ENCODE measurements around the gene PRKD1.

The PRKD1 gene

DNA sequence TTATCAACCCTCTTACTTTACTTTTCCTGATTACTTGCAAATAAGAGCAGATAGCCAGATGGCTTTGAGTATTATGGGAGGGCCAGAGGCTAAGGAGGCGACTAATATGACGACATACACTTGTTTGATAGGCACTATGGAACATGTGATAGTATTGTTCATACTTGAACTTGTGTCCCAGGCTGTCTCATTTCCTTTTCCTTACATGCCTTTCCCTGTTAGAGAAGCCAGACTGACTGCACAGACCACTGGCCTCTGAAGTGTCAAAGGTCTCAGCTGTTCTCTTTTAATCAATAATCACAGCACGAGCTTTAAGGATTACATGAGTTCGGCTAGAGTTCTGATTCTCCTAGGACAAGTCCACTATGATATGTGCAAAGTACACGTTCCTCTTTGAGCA, 326.0 kb downstream of the PRKD1 start:
- Histone ChIP-seq H3K9me3 (ENCODE audit: insufficient read depth, low read length, severe bottlenecking) (no peaks in the 10 kb centered on the region), H3K9ac (ENCODE audit: low read depth, low read length) (no peak overlapping the region), H3K4me1 (ENCODE audit: insufficient read depth, low read length) (no peaks in the 10 kb centered on the region), H3K4me3 (ENCODE audit: low read depth in 1 of 2, low read length in 2 of 2) (no peak overlapping the region), H4K20me1 (ENCODE audit: insufficient read depth, low read length) (no peaks in the 10 kb centered on the region), H2AFZ (ENCODE audit: low read depth, low read length) (no peak overlapping the region), H3K4me2 (ENCODE audit: insufficient read depth, low read length) (no peak overlapping the region), H3K27me3 (ENCODE audit: insufficient read depth, low read length, poor library complexity) (no peaks in the 10 kb centered on the region), H3K79me2 (ENCODE audit: insufficient read depth, low read length) (no peaks in the 10 kb centered on the region), H3K27ac (ENCODE audit: low read length) (no peak overlapping the region), H3K36me3 (ENCODE audit: insufficient read depth, low read length) (no peaks in the 10 kb centered on the region)
- DNase-seq = no peak
- TF ChIP-seq, protein P1, sequence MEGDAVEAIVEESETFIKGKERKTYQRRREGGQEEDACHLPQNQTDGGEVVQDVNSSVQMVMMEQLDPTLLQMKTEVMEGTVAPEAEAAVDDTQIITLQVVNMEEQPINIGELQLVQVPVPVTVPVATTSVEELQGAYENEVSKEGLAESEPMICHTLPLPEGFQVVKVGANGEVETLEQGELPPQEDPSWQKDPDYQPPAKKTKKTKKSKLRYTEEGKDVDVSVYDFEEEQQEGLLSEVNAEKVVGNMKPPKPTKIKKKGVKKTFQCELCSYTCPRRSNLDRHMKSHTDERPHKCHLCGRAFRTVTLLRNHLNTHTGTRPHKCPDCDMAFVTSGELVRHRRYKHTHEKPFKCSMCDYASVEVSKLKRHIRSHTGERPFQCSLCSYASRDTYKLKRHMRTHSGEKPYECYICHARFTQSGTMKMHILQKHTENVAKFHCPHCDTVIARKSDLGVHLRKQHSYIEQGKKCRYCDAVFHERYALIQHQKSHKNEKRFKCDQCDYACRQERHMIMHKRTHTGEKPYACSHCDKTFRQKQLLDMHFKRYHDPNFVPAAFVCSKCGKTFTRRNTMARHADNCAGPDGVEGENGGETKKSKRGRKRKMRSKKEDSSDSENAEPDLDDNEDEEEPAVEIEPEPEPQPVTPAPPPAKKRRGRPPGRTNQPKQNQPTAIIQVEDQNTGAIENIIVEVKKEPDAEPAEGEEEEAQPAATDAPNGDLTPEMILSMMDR (IDR thresholded peaks at IDR 0.05; ENCODE audit: borderline replicate concordance, extremely low read depth, low read length, poor library complexity, severe bottlenecking) = no peak
- TF ChIP-seq EZH2 (IDR thresholded peaks at IDR 0.05; ENCODE audit: borderline replicate concordance, low read depth, low read length, severe bottlenecking) = no peak
- ATAC-seq (ENCODE audit: insufficient read depth, low read depth) = no peak

DNA sequence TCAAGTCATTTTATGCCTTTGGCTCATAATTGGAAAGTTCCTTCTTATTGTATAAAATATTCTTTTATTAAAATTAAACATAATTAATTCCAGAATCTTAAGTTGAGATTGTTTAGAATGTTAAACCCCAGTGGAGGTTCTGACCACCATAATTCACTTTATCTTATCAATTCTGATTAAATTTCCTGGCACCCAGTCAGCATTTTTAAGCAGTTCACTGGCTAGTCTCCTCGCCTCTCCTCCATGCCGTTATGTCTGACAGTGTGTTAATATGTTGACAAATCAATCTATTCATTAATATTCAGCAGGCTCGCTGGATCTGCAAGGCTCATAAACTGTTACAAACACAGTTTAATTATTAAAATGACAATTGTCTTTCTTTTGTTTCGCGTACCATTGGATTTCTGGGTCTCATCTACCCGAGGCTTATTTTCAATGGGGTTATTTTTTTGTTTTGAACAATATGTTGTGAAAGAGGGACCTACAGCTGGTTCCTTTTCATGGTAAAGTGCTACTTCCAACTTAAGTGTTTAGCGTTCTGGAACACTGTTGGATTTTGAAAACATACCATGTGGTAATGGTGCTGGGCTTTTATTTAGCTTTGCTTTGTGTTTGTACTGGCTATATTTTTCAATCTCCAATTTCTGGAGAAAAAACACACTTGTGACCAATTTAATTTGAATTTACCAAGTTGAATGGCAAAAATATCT, 339.7 kb downstream of the PRKD1 start:
- no peak for TF ChIP-seq EZH2 (IDR thresholded peaks at IDR 0.05; ENCODE audit: borderline replicate concordance, low read depth, low read length, severe bottlenecking)
- TF ChIP-seq, protein P1 (IDR thresholded peaks at IDR 0.05; ENCODE audit: borderline replicate concordance, extremely low read depth, low read length, poor library complexity, severe bottlenecking) = no peak
- DNase-seq = no peak
- Histone ChIP-seq H3K4me1 (ENCODE audit: insufficient read depth, low read length) (no peaks in the 10 kb centered on the region), H3K4me3 (ENCODE audit: low read depth in 1 of 2, low read length in 2 of 2) (no peak overlapping the region), H3K36me3 (ENCODE audit: insufficient read depth, low read length) (no peaks in the 10 kb centered on the region), H3K27ac (ENCODE audit: low read length) (no peak overlapping the region), H3K79me2 (ENCODE audit: insufficient read depth, low read length) (no peaks in the 10 kb centered on the region), H4K20me1 (ENCODE audit: insufficient read depth, low read length) (no peaks in the 10 kb centered on the region), H3K27me3 (ENCODE audit: insufficient read depth, low read length, poor library complexity) (no peaks in the 10 kb centered on the region), H3K9ac (ENCODE audit: low read depth, low read length) (no peak overlapping the region), H3K4me2 (ENCODE audit: insufficient read depth, low read length) (no peak overlapping the region), H3K9me3 (ENCODE audit: insufficient read depth, low read length, severe bottlenecking) (no peaks in the 10 kb centered on the region), H2AFZ (ENCODE audit: low read depth, low read length) (no peak overlapping the region)
- no peak for ATAC-seq (ENCODE audit: insufficient read depth, low read depth)

DNA sequence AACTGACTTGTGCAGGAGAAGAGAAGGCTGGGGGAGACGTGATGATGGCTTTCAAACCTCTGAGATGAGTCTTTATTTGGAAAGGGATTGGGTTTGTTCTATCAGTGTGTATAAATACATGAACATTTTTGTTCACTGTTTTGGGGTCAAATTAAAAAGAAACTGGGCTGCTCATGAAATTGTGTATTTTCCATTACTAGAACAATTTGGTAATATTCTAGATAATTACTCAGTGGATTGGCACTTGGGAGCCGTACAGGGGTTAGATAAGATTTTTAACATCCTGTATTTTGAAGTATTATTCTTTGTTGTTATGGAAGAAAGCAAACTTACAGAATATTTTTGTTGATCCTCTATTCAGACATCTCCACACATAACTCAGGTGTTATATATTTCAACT, 340.6 kb downstream of the PRKD1 start:
- H3K36me3 ChIP-seq (ENCODE audit: insufficient read depth, low read length) = no peaks in the 10 kb centered on the region

More for the DNA sequence above, 340.6 kb downstream of the PRKD1 start:
- Histone ChIP-seq H3K79me2 (ENCODE audit: insufficient read depth, low read length) (no peaks in the 10 kb centered on the region), H3K4me2 (ENCODE audit: insufficient read depth, low read length) (no peak overlapping the region), H3K9me3 (ENCODE audit: insufficient read depth, low read length, severe bottlenecking) (no peaks in the 10 kb centered on the region), H3K4me1 (ENCODE audit: insufficient read depth, low read length) (no peaks in the 10 kb centered on the region), H3K27ac (ENCODE audit: low read length) (no peak overlapping the region), H3K9ac (ENCODE audit: low read depth, low read length) (no peak overlapping the region), H3K27me3 (ENCODE audit: insufficient read depth, low read length, poor library complexity) (no peaks in the 10 kb centered on the region), H3K4me3 (ENCODE audit: low read depth in 1 of 2, low read length in 2 of 2) (no peak overlapping the region), H2AFZ (ENCODE audit: low read depth, low read length) (no peak overlapping the region), H4K20me1 (ENCODE audit: insufficient read depth, low read length) (no peaks in the 10 kb centered on the region)
- no peak for TF ChIP-seq EZH2 (IDR thresholded peaks at IDR 0.05; ENCODE audit: borderline replicate concordance, low read depth, low read length, severe bottlenecking)
- TF ChIP-seq, protein P1 (IDR thresholded peaks at IDR 0.05; ENCODE audit: borderline replicate concordance, extremely low read depth, low read length, poor library complexity, severe bottlenecking) = no peak
- no peak for DNase-seq
- ATAC-seq (ENCODE audit: insufficient read depth, low read depth) = no peak

All from DND-41 (cell line).